ENCODE measurements around the gene ZC3H4. TPM values are rescaled to one million over a fixed set of nuclear protein-coding genes. Genes with fewer than 3 reads are reported as not detected.
A peak's percentile ranks its signal among the peaks of the same experiment; 100 is the strongest.

ZC3H4 gene
- total RNA-seq, result 10 to 100 TPM; 25.5 to 40.4 (median 34.2) TPM

GRCh38 chr19:47112997-47113849 lies at the start of gene ZC3H4:
TSS of gene ZC3H4 (minus strand) at chr19:47113776. CDS start at chr19:47112584, 1,192 bp downstream.
- no peaks in the 10 kb centered on the region for H3K27me3 ChIP-seq
- WGBS, 2 donors, result 0% methylated on average over 59 of the region's 59 CpGs
- H3K27ac ChIP-seq, result peak within 1 kb of the TSS; percentile 100
- DNase-seq (ENCODE audit: low spot score in 2 of 2), result peak; percentile 98
- no peaks in the 10 kb centered on the region for H3K36me3 ChIP-seq
- no peaks in the 10 kb centered on the region for H3K9me3 ChIP-seq
- peaks cover 0 to 31% (median 20%) of the 10 kb centered on the region in 4 donors for H3K4me1 ChIP-seq
- H3K4me3 ChIP-seq, result peak within 1 kb of the TSS; percentile 77 to 98 (median 81)
- TF ChIP-seq EP300 (IDR thresholded peaks at IDR 0.05), result peak; percentile 36 to 99
- peak; percentile 82 to 85 for TF ChIP-seq POLR2A (IDR thresholded peaks at IDR 0.05)
- TF ChIP-seq CTCF (IDR thresholded peaks at IDR 0.05), result no peak

- peaks cover 0 to 6% (median 0%) of the 10 kb centered on the region in 3 donors for H3K36me3 ChIP-seq
- TF ChIP-seq CTCF (IDR thresholded peaks at IDR 0.05) (no peak), EP300 (IDR thresholded peaks at IDR 0.05) (no peak), POLR2A (IDR thresholded peaks at IDR 0.05) (no peak)
- no peak overlapping the region for H3K4me3 ChIP-seq
- H3K27me3 ChIP-seq, result no peaks in the 10 kb centered on the region
- DNase-seq (ENCODE audit: low spot score in 2 of 2), result no peak
- no peak overlapping the region for H3K27ac ChIP-seq
- no peaks in the 10 kb centered on the region for H3K9me3 ChIP-seq
- 78 to 81% methylated on average over 3 of the region's 3 CpGs for WGBS, 2 donors
- H3K4me1 ChIP-seq, result peaks cover 0 to 29% (median 20%) of the 10 kb centered on the region in 4 donors
Observed at GRCh38 chr19:47161876-47162489, 48.4 kb upstream of the ZC3H4 start.

- no peak for DNase-seq (ENCODE audit: low spot score in 2 of 2)
- TF ChIP-seq POLR2A (IDR thresholded peaks at IDR 0.05), result no peak
- TF ChIP-seq EP300 (IDR thresholded peaks at IDR 0.05), result no peak
- no peak for TF ChIP-seq CTCF (IDR thresholded peaks at IDR 0.05)
- Histone ChIP-seq H3K27ac (peak overlapping the region in 3 of 4 donors; percentile 55 to 90 (median 64)), H3K27me3 (no peaks in the 10 kb centered on the region), H3K36me3 (peaks cover 0 to 27% (median 0%) of the 10 kb centered on the region in 3 donors), H3K4me1 (peaks cover 0 to 38% (median 26%) of the 10 kb centered on the region in 4 donors), H3K9me3 (no peaks in the 10 kb centered on the region), H3K4me3 (no peak overlapping the region)
- WGBS, 2 donors, result 67 to 68% methylated on average over 7 of the region's 7 CpGs
Observed at GRCh38 chr19:47158879-47159503, 45.4 kb upstream of the ZC3H4 start.

GRCh38 chr19:47158367-47158791 lies 44.8 kb upstream of the ZC3H4 start:
- peaks cover 0 to 33% (median 0%) of the 10 kb centered on the region in 3 donors for H3K36me3 ChIP-seq
- H3K27ac ChIP-seq, result peak overlapping the region; percentile 26 to 90 (median 60)
- 44 to 54% methylated on average over 8 of the region's 8 CpGs for WGBS, 2 donors
- no peaks in the 10 kb centered on the region for H3K9me3 ChIP-seq
- H3K4me1 ChIP-seq, result peaks cover 0 to 38% (median 26%) of the 10 kb centered on the region in 4 donors
- TF ChIP-seq POLR2A (IDR thresholded peaks at IDR 0.05) (no peak), EP300 (IDR thresholded peaks at IDR 0.05) (no peak), CTCF (IDR thresholded peaks at IDR 0.05) (no peak)
- DNase-seq (ENCODE audit: low spot score in 2 of 2), result peak in 1 of 2 donors; percentile 10
- no peak overlapping the region for H3K4me3 ChIP-seq
- no peaks in the 10 kb centered on the region for H3K27me3 ChIP-seq

All from tibial nerve (tissue), 4 donors.